Activated naive CD4-positive, alpha-beta T cell (primary cell): ENCODE data around the gene TDRD15.
"Not testable (repeated sequence)": the region's sequence is repeated elsewhere in the genome, so short reads cannot be mapped to it uniquely, and the experiment has no call there.

ENCODE experiments used
- DNase-seq, 4 experiments: peaks; one replicate each; lab custom pipeline; 2025; lab: John Stamatoyannopoulos, UW

The TDRD15 gene

DNA sequence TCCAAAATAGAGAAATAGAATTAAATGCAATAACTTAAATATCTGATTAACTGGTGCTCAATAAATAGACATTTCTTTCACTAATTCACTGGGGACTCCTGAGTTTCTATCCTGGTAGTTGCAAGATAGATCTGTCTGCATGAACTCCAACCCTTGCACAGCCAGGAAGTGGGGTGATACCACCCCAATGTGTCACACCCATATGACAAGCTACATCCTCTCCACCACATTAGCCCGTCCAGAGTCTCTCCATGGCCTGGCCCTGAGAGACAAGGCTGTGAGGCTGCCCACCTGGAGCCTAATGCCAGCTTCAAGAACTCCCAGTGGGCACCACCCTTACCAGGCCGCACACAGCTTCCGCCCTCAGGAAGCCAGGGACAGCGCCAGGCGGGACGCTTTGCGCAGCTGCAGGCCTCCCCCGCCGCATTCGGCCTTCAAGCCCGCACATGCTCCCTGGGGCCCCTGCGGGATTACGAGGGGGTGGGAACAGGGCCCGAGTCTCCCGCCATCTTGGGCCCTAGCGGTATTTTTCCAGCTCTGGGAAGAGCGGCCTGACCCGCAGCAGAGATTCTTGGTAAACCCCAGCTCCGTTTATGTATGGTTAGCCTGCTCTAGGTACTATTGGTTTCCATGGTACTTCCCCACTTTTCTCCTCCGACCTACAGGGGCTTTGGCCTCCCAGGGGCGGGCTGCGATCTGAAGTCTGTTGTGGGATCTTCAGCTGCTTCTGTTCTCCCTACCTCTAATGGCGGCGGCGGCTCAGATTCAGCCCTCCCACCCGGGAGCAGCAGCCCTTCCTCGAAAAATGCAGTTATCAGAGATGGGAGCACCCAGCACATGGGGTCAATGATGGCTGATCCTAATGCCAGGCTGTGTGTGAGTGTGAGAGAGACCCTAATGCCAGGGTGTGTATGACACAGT is at the start of gene TDRD15:
TSS of gene TDRD15 (plus strand) at position 496 of the 921 bp plus-strand sequence. CDS start 13,500 bp downstream, outside the sequence.
- DNase-seq: peak in 1 of 4 experiments; percentile 0

DNA sequence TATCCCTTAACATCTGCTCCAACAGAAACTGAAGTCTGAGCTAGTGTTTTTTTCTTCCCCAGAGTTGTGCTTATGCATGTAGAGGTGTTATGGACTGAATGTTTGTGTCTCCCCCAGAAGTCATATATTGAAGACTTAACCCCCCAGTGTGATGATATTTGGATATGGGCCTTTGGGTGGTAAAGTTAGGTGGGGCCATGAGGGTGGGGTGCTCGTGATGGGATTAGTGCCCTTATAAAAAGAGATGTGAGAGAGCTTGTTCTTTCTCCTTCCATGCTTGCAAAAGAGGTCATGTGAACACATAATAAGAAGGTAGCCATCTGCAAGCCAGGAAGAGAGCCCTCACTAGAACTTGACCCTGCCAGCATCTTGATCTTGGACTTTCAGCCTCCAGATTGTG is 45.5 kb upstream of the TDRD15 start:
- no peak for DNase-seq

DNA sequence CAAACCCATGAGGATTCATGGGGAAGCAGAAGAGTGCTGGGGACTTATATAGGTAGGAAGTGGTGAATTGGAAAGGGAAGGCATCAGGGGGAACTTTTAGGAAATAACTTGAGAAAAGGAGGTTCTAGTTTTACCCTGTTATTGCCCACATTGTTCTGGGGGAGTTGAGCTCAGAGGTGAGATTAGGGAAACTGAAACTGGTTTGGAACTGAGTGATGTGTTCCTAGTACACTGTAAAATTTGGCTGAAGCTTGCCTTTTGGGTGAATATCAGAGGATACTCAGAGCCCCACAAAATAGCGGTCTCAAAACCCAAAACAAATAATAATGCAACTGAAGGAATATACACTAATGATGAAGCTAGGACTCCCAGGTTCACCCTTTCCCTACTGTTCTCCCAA is 40.3 kb upstream of the TDRD15 start:
- DNase-seq: no peak

DNA sequence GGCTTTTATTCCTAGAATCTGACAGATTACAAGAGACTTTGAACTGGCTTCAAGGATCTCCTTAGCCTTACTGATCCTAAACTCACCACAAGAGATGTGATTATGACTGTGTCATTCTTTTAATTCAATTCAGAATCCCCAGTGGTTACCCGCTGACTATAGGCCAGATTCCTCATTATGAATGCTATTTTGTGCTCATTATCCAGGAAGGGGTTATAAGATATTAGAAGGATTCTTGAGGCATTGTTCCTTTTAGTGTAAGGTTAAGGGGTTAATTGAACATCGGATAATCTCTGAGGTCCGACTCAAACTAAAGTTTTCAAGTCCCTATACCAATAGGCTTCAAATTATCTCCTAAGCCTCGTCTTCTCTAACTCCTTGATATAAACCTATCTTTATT is 39.4 kb upstream of the TDRD15 start:
- DNase-seq: no peak

DNA sequence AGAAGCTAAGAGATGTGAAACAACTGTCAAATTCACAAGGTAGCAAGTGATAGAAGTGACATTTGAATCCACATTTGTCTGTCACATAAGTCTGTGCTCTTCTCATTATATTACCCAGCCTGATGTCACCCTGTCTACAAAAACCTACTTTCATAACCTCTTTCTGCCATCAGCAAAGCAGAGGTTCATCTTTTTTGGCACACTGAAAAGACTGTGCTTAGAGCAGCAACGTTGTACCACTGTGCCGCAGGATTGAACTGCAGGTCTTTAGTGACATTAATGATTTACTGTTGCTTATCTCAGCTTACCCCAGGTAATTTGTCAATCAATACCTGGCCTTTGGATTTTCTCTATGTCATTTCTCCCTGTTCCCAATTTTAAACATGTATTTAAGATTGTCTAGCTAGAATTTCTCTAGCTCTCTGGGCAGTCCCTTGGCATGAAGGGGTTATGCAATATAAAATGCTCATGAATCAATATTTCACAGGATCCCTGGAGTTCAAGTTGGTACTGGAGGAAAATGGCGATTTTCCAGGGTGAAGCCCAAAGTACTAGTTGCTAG is 31.4 kb upstream of the TDRD15 start:
- no peak for DNase-seq

DNA sequence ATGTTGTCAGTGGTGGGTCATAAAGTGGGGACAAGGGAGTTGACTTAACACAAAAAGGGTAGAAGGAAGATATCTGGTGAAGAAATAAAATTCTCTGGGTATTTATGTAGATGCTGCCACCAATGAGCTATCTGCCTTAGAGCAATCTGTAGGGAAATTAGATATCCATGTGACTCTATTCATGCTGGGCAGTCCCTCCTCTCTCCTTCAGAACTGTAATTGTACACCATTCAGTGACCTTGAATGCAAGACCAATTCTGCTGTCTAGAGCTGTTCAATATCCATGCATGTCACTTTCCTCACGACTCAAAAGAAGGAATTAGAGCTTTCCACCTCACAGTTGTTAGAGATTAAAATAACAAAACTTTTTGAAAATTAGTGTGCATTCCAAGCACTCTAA is 28.6 kb upstream of the TDRD15 start:
- DNase-seq: no peak

DNA sequence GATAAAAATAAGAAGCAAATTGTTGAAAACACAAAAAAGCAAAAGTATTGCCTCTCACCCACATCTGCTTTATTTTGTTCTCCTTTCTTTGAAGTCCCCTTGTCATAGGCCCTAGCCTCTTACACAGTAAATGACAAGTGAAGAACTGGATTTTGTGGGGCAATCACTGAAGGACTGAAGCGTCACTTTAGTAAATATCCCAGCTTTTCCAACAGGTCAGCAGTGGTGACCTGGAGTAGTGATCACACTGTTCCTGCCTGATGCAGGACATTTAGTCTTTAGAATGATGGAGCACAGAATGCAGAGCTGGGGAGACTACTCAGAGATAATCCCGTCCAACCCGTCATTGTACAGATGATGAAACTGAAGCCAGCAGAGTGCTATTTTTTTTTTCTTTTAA is 28.1 kb upstream of the TDRD15 start:
- DNase-seq: no peak

DNA sequence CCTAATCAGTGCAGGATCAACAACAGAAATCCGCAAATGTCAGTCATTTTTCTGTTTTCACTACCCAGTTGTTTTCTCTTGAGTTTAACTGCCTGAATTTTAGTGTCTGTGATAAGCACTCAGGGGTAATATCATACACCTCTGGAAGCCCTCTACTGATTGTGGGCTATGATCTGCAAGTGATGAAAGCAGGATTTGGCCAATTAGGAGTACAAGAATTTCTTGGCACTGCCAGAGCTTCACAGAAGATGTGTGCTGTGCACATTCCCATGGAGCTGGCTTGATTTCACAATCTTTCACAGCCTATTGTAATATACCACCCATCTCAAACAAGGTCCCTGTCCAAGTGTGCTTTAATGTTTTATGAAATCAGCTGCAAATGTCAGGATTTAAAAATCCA is 27.3 kb upstream of the TDRD15 start:
- no peak for DNase-seq

DNA sequence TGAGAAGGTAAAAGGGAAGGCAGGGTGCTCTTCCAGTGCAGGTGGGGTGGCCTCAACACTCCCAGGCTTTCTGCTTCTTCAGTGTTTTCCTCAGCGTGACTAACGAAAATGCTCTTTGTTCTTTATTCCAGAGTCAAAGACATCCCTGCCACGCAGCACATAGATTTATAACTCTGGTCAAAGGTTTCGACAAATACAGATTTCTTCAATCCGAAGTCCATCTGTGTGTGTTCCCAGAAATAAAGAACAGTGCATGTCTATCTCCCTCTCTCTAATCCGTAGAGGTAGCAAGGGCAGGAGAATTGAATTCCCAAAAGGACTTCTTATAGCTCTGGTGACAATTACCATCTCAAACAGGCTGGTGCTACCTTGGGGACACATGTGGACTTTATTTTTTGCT is 26.4 kb upstream of the TDRD15 start:
- no peak for DNase-seq

DNA sequence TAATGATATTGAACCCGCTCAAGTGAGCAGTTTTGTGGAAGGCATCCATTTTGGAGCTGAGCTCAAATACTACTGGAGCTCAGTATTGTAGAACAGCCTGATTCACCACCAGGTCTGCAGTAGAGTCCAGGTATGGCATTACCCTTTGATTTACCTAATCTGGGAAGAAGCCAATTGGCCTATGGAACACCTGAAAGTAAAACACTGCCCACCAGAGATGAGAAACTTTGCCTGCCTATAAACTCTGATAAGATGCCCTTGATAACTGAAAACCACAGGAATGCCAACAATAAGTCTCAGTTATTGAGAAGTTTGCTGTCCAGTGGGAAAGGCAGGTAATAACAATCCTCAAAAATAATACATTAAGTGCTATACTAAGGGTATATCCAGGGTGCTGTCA is 25.5 kb upstream of the TDRD15 start:
- no peak for DNase-seq

DNA sequence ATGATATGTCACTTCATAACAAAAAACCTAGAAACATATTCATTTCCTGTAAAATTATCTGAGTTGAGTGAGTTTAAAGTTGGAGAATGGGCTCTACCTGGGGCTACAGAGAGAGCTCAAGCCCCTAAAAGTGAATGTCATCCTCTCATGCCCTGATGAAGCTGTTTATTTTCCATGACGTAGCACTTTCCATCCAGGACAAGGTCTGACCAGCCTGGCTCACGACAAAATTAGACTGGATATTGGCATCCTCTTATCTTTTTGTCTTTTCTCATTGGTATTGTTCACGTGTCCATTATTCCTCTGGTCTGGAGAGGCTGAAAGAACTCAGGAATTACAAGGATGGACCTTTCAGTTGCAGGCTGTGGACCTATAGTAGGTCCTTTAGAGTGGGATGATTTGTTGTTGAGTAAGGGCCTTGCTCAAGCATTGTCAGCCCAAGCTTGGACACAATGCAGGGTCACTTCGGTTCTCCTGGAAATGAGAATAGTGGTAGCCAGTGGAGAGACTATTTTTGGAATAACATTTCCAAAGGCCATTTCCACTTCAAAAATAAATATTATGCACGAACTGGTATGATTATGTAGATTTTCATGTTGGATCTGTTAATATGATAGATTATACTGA is 24.4 kb upstream of the TDRD15 start:
- no peak for DNase-seq

DNA sequence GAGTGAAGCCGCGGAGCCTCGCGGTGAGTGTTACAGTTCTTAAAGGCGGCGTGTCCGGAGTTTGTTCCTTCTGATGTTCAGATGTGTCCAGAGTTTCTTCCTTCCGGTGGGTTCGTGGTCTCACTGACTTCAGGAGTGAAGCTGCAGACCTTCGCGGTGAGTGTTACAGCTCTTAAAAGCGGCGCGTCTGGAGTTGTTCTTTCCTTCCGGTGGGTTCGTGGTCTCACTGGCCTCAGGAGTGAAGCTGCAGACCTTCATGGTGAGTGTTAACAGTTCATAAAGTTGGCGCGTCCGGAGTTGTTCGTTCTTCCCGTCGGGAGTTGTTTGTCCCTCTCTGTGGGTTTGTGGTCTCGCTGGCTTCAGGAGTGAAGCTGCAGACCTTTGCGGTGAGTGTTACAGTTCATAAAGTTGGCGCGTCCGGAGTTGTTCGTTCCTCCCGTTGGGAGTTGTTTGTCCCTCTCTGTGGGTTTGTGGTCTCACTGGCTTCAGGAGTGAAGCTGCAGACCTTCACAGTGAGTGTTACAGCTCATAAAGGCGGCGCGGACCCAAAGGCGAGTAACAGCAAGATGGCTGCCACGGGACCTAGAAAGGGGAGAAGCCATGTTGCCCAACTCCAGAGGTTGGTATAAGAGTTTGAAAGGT is 22.1 kb upstream of the TDRD15 start:
- DNase-seq: not testable (repeated sequence)

DNA sequence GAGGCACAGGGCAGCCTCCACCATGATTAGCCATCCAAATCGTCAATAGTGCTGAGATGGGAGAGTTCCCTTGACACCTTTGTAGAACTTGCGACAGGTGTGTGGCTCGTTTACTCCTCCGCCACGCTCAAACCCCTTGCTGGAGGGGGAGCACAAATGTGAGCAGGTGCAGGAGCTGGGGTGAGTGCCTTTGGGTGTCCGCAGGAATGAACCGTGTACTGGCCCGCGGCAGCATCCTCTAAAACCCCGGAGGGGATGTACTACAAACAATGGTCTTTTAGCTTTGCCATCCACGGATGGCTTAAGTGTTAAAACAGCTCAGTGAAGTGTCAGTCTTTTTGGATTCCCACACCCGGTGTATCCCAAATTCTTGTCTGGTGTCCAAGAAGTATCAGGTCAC is 21.4 kb upstream of the TDRD15 start:
- no peak for DNase-seq

DNA sequence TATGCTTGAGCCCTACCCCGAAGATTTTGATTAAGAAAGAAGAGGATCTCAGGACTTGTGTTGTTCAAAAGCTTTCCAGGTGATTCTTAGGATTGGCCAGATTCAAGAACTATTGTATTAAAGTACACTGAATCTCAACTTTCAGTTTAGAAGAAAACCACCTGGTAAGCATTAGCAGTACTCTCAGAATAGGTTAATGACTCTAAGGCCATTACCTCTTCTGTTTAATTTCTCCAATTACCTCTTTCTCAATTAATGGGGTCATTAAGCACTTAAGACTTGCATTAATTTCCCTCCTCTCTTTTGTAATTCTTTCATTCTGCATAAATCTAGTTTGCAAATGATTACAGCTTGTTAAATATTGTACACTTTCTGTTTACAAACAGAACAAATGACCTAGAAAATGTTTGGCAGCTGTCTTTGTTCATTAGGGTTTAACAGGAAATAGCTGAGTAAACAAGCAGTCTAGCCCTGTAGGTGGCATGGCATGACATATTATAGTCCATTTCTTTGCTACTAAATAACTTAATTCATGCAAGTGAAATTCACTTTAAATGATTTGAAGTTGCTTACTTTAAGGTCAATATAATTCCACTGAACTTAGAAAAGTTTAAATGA is 20.4 kb upstream of the TDRD15 start:
- DNase-seq: no peak

DNA sequence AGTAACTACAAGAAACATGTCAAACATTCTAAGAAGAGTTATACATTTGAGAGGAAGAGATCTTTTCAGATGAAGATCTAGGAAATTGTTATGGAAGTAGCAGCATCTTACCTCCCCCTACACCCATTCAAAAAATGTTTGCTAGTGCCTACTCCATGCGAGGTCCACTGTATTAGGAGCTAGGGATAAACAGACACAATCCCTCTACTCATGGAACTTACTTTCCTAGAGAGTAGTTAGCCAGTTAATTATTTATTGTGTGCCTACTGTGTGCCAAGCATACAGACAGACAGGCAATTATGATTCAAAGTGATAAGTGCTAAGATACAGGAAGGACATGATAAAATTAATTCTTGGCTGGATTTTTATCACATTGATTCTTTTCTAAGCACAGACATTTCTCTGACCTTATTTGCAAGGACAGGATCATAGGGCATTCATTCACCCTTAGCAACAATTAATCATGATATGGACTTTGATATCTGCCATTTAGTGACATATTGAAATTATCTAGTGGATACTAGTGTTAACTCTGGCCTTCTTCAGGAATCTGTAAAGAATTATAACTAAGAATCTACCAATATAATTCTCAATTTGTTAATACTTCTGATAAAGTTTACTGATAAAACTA is 19.6 kb upstream of the TDRD15 start:
- DNase-seq: no peak

DNA sequence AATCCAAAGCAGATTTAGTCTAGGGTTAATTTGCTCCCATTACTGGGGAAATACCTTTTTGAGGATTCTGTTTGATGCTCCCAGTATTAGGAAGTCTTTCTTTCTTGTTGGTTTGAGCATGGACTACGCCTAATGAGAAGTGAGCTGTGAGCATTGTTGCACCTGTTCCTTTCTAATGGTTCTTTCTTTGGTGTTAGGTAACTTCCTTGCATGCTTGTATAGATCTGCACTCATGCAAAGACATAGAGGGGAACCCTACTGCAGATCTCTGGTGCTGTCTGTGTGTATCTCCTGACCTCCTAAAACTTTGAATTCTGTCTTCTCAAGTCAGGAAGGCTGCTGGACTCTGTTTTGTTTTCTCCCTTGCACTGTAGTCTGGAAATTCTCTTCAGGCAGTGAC is 12.8 kb upstream of the TDRD15 start:
- no peak for DNase-seq

DNA sequence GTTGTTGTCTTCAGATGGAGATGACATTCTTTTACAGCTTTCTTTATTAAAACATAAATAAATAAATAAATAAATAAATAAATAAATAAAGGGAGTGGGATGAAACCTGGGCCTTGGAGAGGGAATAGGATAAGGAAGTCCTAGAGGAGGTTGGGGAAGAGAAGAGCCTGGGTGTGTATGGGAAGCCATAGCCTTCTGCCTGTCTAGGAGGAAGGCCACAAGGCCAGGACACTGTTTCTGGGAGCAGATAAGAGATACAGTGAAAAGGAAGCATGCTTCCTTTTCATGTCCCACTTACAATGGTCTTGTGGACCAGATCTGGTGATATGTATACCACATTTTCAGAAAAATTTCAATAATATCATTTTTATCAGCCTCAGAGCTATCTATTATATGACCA is 6.1 kb upstream of the TDRD15 start:
- no peak for DNase-seq

DNA sequence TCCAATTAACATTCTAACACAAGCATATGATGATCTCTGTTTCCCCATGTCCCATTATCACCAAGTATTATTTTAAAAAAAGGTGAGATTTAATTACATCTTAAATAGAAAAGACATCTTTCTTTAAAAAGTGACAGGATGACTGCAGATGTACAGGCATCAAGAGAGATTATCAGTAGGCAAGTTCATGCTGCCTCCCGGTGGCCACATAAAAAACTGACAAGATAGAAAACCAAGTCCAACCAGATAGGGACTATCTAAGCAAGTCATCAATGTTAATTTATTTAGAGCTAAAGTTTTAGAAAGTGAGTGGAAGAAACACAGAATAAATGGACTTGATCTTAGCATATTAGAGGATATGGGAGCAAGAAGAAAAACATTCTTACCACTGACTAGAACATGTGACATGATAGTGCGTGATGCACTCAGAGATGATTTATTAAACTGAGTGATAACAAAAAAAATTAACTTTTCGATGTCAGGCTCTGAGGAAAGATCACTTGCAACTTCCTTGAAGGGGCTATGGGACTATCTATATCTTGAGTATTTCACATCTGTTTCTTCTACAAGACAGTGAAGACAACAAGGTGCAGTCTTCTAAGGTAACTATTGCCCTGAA is 5.4 kb upstream of the TDRD15 start:
- DNase-seq: no peak

DNA sequence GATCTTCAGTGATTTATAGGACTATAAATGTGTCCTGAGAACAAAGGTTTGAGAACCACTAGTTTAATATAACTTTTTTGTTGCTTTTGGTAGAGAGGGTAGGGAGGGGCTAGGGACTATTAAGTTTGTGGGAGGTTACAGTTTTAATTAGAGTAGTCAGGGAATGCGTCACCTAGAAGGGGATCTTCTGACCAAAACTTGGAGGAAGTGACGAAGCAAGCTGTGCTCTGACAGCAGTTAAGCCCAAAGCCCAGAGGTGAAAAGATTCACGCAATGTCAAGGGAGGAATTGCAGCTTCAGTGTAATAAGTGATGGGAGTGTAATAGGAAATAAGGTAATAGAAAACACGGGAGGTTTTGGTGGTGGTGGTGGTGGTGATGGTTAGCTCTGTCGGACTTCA is 8.1 kb downstream of the TDRD15 start:
- DNase-seq: no peak

DNA sequence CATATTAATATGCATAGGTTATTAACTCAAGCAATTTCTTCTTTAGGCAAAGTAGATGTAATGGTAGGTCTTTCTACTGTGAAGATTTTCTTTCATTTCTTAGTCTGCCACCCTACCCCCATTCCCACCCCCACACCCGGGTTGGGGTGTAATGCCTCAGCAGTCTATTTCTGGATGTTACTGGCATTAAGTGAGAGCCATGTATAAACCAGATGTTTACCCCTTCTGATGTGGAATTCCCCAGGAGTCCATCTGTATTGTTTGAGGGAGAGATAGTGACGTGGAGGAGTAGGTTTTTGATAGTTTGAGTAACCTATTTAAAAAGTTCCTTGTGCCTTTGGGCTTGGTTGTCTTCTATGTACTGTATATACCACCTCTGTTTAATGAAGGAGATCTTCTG is 11.8 kb downstream of the TDRD15 start:
- no peak for DNase-seq

DNA sequence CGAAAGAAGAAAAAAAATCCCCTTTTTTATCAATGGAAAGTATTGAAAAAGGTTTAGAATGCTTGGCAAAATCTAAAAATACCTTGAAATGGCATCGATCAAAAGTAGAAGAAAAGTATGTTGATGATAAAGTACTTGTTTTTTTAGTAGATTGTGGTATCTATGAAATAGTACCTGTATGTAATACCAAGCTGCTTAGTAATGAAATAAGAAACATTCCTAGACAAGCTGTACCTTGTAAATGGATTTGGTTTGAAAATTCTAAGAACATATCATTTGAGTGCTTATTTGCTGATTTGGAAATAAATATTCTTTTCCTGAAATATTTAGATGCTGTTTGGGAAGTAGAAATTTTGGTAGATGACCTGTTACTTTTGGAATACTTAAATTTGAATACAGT is 18.4 kb downstream of the TDRD15 start:
- no peak for DNase-seq
